SHP77 (cell line): Measurements from ENCODE around the gene PYCR2.
A peak's percentile ranks its signal among the peaks of the same experiment; 100 is the strongest.
"Not testable (repeated sequence)": the region's sequence is repeated elsewhere in the genome, so short reads cannot be mapped to it uniquely, and the experiment has no call there.

Experiments
- DNase-seq, 2 experiments: peaks; one replicate each; lab custom pipeline; 2025; lab: John Stamatoyannopoulos, UW

PYCR2 gene

GRCh38 chr1:225890346-225891228 is 33.5 kb downstream of the PYCR2 start:
- no peak for DNase-seq

GRCh38 chr1:225889743-225890142 is 34.3 kb downstream of the PYCR2 start:
- DNase-seq = no peak

DNA sequence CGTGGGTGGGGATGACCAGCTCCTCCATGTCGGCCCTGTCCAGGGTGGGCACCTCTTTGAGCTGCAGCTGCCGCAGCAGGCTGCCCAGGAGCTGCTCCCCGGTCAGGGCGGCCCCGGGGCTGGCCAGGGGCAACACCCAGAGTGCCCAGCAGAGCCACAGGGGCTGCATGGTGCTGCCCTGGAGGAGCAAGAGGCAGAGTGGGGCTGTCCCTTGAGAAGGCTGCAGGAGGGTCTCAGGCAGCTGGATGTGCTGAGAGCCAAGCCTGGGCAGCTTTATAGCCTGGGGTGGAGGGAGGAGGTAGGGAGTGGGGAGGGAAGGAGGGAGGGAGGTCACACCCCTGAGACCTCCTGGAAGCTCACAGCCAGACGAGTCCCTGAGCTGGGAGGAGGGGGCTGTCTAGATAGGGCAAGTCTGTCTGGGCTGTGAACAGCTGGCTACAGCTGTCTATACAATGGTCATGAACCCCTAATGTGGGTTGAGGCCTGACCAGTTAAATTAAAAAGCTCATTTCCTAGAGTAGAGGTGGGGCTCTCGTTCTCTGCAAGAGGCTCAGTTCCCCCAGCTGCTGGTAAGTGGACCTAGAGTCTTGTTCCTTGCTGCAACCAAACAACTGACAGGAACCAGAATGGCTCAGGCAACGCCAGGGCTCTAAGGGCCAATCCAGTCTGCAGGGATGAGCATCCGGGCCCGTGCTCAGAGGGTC is 35.0 kb downstream of the PYCR2 start, which contains the start of gene LEFTY1:
TSS of gene LEFTY1 (minus strand) at position 249 of the 704 bp plus-strand sequence. CDS start at position 169, 80 bp downstream.
- DNase-seq = no peak

GRCh38 chr1:225888289-225888897 is 35.7 kb downstream of the PYCR2 start:
- no peak for DNase-seq

GRCh38 chr1:225887554-225888288 is 36.3 kb downstream of the PYCR2 start:
- not testable (repeated sequence) for DNase-seq

DNA sequence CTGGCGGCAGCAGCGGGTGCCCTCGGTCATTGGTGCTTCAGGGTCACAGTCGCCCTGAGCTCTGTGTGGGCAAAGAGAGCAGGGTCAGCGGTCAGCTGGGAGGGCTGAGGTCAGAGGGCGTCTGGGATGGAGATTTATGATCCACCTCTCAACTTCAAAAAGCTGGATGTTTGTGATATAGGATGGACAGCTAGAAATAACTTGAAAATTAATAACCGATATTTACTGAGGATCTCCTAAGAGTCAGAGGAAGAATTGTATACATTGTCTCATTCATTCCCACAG is 37.1 kb downstream of the PYCR2 start:
- no peak for DNase-seq

GRCh38 chr1:225886159-225887029 is 37.7 kb downstream of the PYCR2 start:
- no peak for DNase-seq

GRCh38 chr1:225885336-225885735 is 38.7 kb downstream of the PYCR2 start:
- DNase-seq = no peak

DNA sequence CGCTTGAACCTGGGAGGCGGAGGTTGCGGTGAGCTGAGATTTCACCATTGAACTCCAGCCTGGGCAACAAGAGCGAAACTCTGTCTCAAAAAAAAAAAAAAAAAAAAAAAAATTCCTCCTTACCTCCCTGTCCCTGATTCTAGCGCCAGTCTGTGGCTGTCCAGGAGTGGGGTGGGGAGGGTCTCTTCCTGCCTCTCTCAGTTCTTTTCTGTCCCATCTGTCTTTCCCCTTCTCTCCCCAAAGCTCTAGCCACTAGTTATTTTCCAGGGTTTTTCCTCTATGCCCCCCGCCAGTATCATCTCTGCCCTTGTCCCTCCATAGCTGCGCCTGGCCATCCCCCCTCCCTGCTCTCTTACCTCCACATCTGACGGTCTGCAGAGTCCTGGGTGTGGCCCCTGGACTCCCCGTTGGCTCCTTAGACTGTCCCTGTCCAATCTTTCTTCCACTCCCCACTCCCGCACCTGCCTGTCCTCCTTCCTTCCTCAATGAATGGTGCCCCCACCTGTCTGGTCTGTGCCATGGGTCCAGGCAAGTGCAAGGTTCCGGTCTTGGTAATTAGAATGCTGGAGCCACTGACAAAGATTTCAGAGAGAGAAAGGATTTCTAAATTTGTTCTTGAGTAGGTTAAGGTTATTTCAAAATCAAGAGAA is 40.3 kb downstream of the PYCR2 start:
- no peak for DNase-seq

- no peak for DNase-seq
Observed at GRCh38 chr1:225882694-225883615, 41.1 kb downstream of the PYCR2 start.

- DNase-seq = no peak
Observed at GRCh38 chr1:225881959-225882693, 41.9 kb downstream of the PYCR2 start, which contains the start of gene TMEM63A. Gene TMEM63A (minus strand): TSS chr1:225882380. CDS start chr1:225877580, 4,800 bp downstream.

DNA sequence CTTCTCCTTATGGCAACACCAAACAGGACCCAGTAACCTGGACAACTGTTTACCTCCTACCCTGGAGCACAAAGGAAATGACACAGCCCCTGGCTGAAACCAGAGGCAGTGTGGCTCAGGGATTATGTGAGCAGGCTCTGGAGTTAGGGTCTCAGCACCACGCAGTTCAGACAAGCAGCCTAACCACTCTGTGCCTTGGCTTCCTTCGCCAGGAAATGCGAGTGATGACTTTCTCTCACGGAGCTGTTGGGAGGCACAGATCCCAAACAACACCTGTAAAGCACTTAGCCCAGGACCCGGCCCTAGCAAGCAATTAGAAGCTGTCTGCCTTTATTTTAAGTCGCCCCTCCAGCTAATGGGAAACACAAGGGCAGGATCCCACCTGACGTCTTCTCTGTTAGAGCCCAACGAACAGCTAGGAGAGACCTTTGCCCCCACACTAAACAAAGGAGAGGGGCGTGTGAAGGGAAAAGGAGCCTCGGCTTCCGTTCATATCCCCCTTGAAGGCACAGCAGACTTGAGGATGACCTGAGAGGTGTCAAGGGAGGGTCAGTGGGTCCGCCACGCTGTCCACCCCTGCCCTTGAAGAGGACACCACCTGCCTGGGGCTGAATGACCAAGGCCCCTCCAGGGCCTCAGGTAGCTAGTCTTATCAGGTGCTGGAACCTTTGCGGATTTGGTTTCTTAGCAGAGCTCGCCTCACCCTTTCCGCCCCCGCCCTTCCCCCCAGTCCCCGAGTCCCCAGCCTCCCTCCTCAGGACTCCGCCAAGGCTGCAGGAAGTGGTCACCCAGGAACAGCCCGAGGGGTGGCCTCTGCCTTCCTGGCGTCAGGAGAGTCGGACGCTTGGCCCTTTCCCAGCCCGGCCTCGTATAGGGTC is 42.7 kb downstream of the PYCR2 start:
- no peak for DNase-seq

DNA sequence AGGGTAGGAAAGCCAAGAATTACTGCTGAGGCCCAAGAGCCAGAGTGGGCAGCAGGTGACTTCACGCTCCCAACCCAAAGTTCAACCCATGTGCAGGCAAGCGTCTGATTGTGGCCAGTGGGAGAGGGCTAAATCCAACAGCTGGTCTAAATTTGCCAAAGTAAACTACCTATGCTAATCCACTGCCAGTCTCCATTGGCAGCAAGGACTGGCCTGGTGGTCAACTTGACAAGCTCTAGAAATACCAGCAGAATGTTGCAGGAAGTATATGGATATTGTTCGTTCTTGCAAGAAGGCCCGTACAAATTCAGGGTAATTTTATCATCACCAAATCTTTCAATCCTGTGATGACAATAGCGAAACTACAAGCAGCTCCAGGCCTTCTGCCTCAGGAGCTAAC is 43.4 kb downstream of the PYCR2 start:
- DNase-seq = no peak

DNA sequence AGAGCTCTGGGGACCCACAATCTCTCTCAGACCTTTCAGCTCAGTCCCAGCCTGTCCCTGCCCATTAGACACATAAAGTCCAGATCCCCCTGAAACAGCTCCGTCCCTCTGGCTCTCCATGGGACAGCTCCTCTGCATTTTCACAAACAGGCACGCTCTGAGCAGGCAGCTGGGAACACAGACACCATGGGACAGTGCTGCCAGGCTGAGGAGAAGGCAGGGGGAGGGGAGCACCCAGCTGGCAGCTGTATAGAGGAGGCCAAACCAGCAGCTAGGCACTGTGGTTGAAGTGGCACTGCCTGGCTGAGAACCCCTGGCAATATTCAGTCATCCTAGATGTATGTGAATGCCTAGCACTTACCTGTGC is 43.8 kb downstream of the PYCR2 start:
- DNase-seq = peak; percentile 14 to 55

GRCh38 chr1:225879521-225880221 is 44.4 kb downstream of the PYCR2 start:
- no peak for DNase-seq

GRCh38 chr1:225878282-225878681 is 45.8 kb downstream of the PYCR2 start:
- DNase-seq = peak in 1 of 2 experiments; percentile 8

DNA sequence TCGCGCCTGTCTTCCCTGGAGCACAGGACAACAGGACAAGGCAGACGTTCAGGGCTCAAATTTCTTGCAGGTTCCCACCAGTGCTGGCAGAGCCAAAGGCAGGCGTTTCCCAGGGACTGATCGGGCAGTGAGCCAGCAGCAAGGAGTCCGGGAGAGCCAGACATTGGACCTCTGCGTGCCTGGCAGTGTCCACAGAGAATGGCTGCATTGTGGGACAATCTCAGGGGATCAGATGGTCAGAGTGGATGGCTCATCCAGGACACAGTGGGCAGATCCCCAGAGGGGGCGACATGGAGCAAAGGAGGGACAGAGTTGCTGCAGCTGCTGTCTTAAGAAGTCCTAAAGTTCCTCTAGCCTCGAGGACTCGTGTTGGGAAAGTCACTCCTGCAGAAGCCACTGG is 46.5 kb downstream of the PYCR2 start:
- peak; percentile 49 for DNase-seq
